Measurements from ENCODE around the gene CNTNAP5. TPM values are rescaled to one million over a fixed set of nuclear protein-coding genes. Genes with fewer than 3 reads are reported as not detected.

Gene CNTNAP5
- polyA plus RNA-seq, 1 donor, result 2.2 TPM

DNA sequence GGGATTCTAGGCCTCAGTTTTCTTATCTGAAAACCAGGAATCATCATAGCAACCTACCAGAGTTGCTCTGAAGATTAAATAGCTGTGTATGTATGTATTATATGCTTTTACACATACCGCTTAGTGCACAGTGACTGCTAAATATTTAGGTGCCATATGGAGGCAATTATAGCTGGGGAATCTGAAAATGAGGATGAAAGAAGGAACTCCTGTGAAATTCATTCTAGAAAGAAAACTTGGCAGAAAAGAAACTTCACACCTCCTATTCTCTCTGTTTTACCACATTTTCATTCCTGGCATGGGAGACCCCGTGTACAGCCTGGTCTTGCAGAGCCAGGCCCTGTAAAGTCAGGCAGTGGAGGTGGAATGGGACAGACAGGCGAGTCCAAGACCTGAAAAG is 862.4 kb downstream of the CNTNAP5 start:
- H3K4me3 ChIP-seq (ENCODE audit: low read length), result no peak overlapping the region
- WGBS (ENCODE audit: insufficient coverage, low lambda C conversion rate), result no CpG with 5 or more reads among the region's 3 CpGs
- no peaks in the 10 kb centered on the region for H3K36me3 ChIP-seq (ENCODE audit: control insufficient read depth, insufficient read depth, low read length)
- no peak for DNase-seq
- H3K27me3 ChIP-seq (ENCODE audit: control insufficient read depth, insufficient read depth, low read length), result no peaks in the 10 kb centered on the region
- H3K27ac ChIP-seq (ENCODE audit: low read length), result no peak overlapping the region
- no peaks in the 10 kb centered on the region for H3K4me1 ChIP-seq (ENCODE audit: control insufficient read depth, insufficient read depth, low read length)
- no peaks in the 10 kb centered on the region for H3K9me3 ChIP-seq (ENCODE audit: control insufficient read depth, low read depth, low read length)

DNA sequence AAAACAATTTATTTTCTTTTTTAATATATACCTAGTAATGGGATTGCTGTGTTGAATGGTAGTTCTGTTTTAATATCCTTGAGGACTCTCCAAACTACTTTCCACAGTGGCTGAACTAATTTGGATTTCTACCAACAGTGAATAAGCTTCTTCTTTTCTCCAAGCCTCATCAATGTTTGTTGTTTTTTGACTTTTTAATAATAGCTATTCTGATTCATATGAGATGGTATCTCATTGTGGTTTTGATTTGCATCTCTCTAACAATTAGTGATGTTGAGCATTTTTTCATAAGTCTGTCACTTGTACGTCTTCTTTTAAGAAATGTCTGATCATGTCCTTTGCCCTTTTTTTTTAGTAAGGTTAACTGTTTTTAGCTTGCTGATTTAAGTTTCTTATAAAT is 863.3 kb downstream of the CNTNAP5 start:
- Histone ChIP-seq H3K4me1 (ENCODE audit: control insufficient read depth, insufficient read depth, low read length) (no peaks in the 10 kb centered on the region), H3K36me3 (ENCODE audit: control insufficient read depth, insufficient read depth, low read length) (no peaks in the 10 kb centered on the region), H3K27ac (ENCODE audit: low read length) (no peak overlapping the region), H3K4me3 (ENCODE audit: low read length) (no peak overlapping the region), H3K9me3 (ENCODE audit: control insufficient read depth, low read depth, low read length) (no peaks in the 10 kb centered on the region), H3K27me3 (ENCODE audit: control insufficient read depth, insufficient read depth, low read length) (no peaks in the 10 kb centered on the region)
- DNase-seq, result no peak
- WGBS (ENCODE audit: insufficient coverage, low lambda C conversion rate), result no CpG with 5 or more reads among the region's 1 CpG

DNA sequence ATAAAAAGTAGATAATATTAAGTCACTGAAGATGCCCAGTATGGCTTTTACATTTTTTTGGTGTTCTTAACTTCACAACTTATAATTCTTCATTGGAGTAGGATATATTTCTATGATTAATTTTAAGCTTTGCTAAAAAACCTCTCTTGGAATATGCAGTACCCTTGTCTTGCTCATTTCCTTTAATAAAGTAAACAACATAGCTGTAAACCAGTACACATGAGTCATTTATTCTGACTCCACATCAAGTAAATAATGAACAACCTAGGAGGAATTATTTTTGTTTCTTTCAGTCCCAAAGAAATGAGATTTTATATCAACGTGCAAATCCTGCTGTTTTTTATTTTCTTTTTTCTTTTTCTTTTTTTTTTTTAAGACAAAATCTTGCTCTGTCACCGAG is 869.1 kb downstream of the CNTNAP5 start:
- DNase-seq, result no peak
- Histone ChIP-seq H3K4me1 (ENCODE audit: control insufficient read depth, insufficient read depth, low read length) (no peaks in the 10 kb centered on the region), H3K4me3 (ENCODE audit: low read length) (no peak overlapping the region), H3K9me3 (ENCODE audit: control insufficient read depth, low read depth, low read length) (no peaks in the 10 kb centered on the region), H3K27me3 (ENCODE audit: control insufficient read depth, insufficient read depth, low read length) (no peaks in the 10 kb centered on the region), H3K27ac (ENCODE audit: low read length) (no peak overlapping the region), H3K36me3 (ENCODE audit: control insufficient read depth, insufficient read depth, low read length) (no peaks in the 10 kb centered on the region)
- no CpG with 5 or more reads among the region's 2 CpGs for WGBS (ENCODE audit: insufficient coverage, low lambda C conversion rate)

DNA sequence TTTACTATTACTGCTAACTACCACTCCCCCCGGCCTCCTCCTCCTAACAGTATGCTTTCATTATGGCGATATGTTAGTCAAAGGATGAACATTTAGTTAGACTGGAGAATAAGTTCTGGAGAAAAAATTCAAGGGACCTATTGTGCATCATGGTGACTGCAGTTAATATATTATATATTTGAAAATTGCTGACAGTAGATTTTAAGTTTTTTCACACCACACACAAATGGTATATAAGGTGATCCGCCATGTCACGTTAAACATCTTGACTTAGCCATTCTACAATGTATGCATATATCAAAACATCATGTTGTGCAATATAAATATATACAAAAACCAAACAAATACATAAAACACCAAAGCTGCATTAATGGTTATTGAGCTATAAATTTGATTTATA is 873.7 kb downstream of the CNTNAP5 start:
- no peaks in the 10 kb centered on the region for H3K36me3 ChIP-seq (ENCODE audit: control insufficient read depth, insufficient read depth, low read length)
- WGBS (ENCODE audit: insufficient coverage, low lambda C conversion rate), result 100% methylated on average over 3 of the region's 4 CpGs
- no peaks in the 10 kb centered on the region for H3K27me3 ChIP-seq (ENCODE audit: control insufficient read depth, insufficient read depth, low read length)
- H3K4me1 ChIP-seq (ENCODE audit: control insufficient read depth, insufficient read depth, low read length), result no peaks in the 10 kb centered on the region
- H3K9me3 ChIP-seq (ENCODE audit: control insufficient read depth, low read depth, low read length), result no peaks in the 10 kb centered on the region
- H3K4me3 ChIP-seq (ENCODE audit: low read length), result no peak overlapping the region
- no peak overlapping the region for H3K27ac ChIP-seq (ENCODE audit: low read length)
- no peak for DNase-seq

DNA sequence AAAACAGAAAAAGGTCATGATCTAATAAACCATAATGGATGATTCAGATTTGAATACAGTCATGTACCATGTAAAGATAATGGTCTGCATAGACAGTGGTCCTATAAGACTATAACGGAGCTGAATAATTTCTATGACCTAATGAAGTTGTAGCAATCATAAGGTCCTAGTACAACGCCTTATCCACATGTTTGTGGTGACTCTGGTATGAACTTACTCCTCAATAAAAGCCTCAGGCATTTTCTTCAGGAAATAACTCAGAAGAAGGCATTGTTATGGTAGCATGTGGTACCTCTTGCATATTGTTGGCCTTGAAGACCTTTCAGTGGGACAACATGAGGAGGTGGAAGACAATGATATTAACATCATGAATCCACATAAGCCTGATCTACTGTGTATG is 883.3 kb downstream of the CNTNAP5 start:
- Histone ChIP-seq H3K27me3 (ENCODE audit: control insufficient read depth, insufficient read depth, low read length) (no peaks in the 10 kb centered on the region), H3K4me3 (ENCODE audit: low read length) (no peak overlapping the region), H3K27ac (ENCODE audit: low read length) (no peak overlapping the region), H3K9me3 (ENCODE audit: control insufficient read depth, low read depth, low read length) (no peaks in the 10 kb centered on the region), H3K4me1 (ENCODE audit: control insufficient read depth, insufficient read depth, low read length) (no peaks in the 10 kb centered on the region), H3K36me3 (ENCODE audit: control insufficient read depth, insufficient read depth, low read length) (no peaks in the 10 kb centered on the region)
- no CpG with 5 or more reads among the region's 2 CpGs for WGBS (ENCODE audit: insufficient coverage, low lambda C conversion rate)
- no peak for DNase-seq

DNA sequence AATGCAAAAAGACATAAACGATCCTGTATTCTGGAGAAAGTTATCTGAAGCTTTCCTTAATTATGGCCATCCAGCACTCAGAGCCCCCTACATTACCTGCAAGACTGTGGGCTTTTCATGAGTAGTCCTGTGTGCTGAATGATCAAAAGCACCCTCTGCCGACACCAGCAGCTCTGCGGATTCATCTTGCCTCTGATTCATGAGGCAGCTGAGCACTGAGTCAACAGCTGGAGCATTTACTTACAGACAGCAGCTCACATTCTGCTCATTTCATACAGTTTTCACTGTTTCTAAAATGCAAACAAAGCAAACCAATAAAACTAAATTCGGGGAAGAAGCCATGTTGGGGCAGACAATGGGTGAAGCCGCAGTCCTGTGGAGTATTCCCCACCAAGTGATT is 886.5 kb downstream of the CNTNAP5 start:
- Histone ChIP-seq H3K9me3 (ENCODE audit: control insufficient read depth, low read depth, low read length) (no peaks in the 10 kb centered on the region), H3K4me3 (ENCODE audit: low read length) (no peak overlapping the region), H3K4me1 (ENCODE audit: control insufficient read depth, insufficient read depth, low read length) (no peaks in the 10 kb centered on the region), H3K27me3 (ENCODE audit: control insufficient read depth, insufficient read depth, low read length) (peaks cover 3% of the 10 kb centered on the region), H3K36me3 (ENCODE audit: control insufficient read depth, insufficient read depth, low read length) (no peaks in the 10 kb centered on the region), H3K27ac (ENCODE audit: low read length) (no peak overlapping the region)
- DNase-seq, result no peak
- no CpG with 5 or more reads among the region's 5 CpGs for WGBS (ENCODE audit: insufficient coverage, low lambda C conversion rate)

DNA sequence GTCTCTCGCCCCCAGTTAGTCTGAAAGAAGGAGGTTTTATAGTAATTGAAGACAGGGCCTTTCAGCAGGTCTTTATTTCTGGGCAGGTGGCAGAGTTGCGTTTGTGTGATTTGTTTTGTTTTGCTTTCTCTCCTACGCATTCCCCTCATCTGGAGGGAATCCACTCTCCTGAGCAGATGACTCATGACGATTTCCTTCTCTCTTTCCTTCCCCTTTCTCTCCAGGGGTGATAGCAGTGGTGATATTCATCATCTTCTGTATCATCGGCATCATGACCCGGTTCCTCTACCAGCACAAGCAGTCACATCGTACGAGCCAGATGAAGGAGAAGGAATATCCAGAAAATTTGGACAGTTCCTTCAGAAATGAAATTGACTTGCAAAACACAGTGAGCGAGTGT is 888.8 kb downstream of the CNTNAP5 start:
- H3K27me3 ChIP-seq (ENCODE audit: control insufficient read depth, insufficient read depth, low read length), result peaks cover 3% of the 10 kb centered on the region
- no peak overlapping the region for H3K4me3 ChIP-seq (ENCODE audit: low read length)
- DNase-seq, result no peak
- no peaks in the 10 kb centered on the region for H3K9me3 ChIP-seq (ENCODE audit: control insufficient read depth, low read depth, low read length)
- no peak overlapping the region for H3K27ac ChIP-seq (ENCODE audit: low read length)
- 80% methylated on average over 1 of the region's 9 CpGs for WGBS (ENCODE audit: insufficient coverage, low lambda C conversion rate)
- H3K36me3 ChIP-seq (ENCODE audit: control insufficient read depth, insufficient read depth, low read length), result no peaks in the 10 kb centered on the region
- H3K4me1 ChIP-seq (ENCODE audit: control insufficient read depth, insufficient read depth, low read length), result no peaks in the 10 kb centered on the region

DNA sequence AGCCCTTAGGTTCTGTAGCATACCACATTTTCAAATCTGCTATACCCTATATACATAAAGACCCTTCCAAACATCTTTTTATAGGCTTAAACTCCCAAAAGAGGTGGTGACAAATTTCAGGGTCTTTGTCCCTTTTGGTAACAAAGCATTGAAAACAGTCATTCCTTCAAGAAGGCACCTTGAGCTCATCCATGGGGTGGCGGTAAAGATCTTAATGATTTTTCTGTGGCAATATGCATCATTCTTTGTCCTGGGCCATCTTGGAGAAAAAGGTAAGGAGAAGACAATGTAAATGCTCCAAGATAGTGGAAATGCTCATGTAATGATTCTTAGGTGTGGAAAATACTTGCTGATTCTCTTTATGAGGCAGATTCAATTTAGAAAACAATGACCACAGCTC is 890.5 kb downstream of the CNTNAP5 start:
- Histone ChIP-seq H3K27me3 (ENCODE audit: control insufficient read depth, insufficient read depth, low read length) (peaks cover 3% of the 10 kb centered on the region), H3K27ac (ENCODE audit: low read length) (no peak overlapping the region), H3K4me3 (ENCODE audit: low read length) (no peak overlapping the region), H3K36me3 (ENCODE audit: control insufficient read depth, insufficient read depth, low read length) (no peaks in the 10 kb centered on the region), H3K9me3 (ENCODE audit: control insufficient read depth, low read depth, low read length) (no peaks in the 10 kb centered on the region), H3K4me1 (ENCODE audit: control insufficient read depth, insufficient read depth, low read length) (no peaks in the 10 kb centered on the region)
- no CpG with 5 or more reads among the region's 1 CpG for WGBS (ENCODE audit: insufficient coverage, low lambda C conversion rate)
- no peak for DNase-seq

DNA sequence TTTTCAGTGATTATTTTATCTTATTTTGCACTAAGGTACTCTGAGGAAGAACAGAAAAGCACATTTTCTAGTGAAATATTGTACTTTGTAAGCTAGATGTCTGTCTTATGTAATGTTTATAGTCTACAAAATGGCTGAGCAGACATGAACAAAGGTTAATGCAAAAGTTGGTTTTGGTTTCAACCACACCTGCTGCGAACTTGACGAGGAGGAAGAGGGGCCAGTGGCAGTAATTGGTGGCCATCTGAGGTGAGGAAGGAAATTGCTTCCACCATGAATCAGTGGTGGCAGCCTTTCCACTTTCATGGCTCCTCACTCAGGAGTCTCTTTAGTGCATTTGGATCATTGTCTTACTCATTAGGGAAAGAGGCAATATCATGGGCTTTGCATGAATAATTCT is 894.2 kb downstream of the CNTNAP5 start:
- DNase-seq, result no peak
- Histone ChIP-seq H3K27ac (ENCODE audit: low read length) (no peak overlapping the region), H3K36me3 (ENCODE audit: control insufficient read depth, insufficient read depth, low read length) (no peaks in the 10 kb centered on the region), H3K9me3 (ENCODE audit: control insufficient read depth, low read depth, low read length) (no peaks in the 10 kb centered on the region), H3K4me1 (ENCODE audit: control insufficient read depth, insufficient read depth, low read length) (no peaks in the 10 kb centered on the region), H3K4me3 (ENCODE audit: low read length) (no peak overlapping the region), H3K27me3 (ENCODE audit: control insufficient read depth, insufficient read depth, low read length) (peaks cover 3% of the 10 kb centered on the region)
- WGBS (ENCODE audit: insufficient coverage, low lambda C conversion rate), result no CpG with 5 or more reads among the region's 2 CpGs

DNA sequence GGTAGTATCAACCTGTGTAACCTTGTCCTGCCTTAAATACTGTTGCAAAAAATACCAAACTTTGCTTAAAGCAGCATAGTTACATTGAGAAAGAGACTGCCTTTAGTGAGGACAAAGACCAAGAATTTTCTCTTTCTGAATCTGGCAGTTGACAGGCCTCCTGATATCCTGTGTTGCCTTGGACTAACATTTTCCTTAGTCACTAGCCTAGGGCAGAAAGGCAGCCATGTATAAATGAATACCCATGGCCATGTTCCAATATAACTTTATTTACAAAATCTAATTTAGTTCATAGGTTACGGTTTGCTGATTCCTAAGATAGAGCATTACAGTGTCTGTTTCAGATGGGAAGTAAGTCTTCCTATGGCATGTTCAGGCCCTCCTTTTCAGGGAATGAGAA is 895.4 kb downstream of the CNTNAP5 start:
- WGBS (ENCODE audit: insufficient coverage, low lambda C conversion rate), result no CpG with 5 or more reads among the region's 1 CpG

DNA sequence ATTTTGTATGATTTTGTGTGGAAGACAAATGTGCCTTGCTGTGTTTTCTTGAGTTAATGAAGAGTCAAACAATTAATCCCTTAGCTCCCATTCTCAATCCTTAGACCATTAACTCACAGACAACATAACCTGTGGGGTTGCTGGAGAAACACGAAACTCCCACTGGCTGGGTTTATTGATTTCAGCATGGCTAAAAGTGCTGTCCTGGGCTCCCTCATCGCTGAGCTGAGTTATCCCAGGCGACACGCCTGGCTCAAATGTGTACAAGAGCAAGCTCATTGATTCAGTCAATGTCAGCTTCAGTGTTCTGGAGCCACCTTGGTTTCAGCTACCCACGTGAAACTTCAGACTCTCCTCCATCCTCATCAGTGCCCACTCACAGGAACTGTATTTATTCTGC is 896.1 kb downstream of the CNTNAP5 start:
- Histone ChIP-seq H3K9me3 (ENCODE audit: control insufficient read depth, low read depth, low read length) (no peaks in the 10 kb centered on the region), H3K4me1 (ENCODE audit: control insufficient read depth, insufficient read depth, low read length) (no peaks in the 10 kb centered on the region), H3K27ac (ENCODE audit: low read length) (no peak overlapping the region), H3K36me3 (ENCODE audit: control insufficient read depth, insufficient read depth, low read length) (no peaks in the 10 kb centered on the region), H3K4me3 (ENCODE audit: low read length) (no peak overlapping the region), H3K27me3 (ENCODE audit: control insufficient read depth, insufficient read depth, low read length) (no peaks in the 10 kb centered on the region)
- no peak for DNase-seq
- WGBS (ENCODE audit: insufficient coverage, low lambda C conversion rate), result no CpG with 5 or more reads among the region's 5 CpGs

More for the DNA sequence above, 895.4 kb downstream of the CNTNAP5 start:
- no peak overlapping the region for H3K27ac ChIP-seq (ENCODE audit: low read length)
- H3K9me3 ChIP-seq (ENCODE audit: control insufficient read depth, low read depth, low read length), result no peaks in the 10 kb centered on the region
- H3K4me1 ChIP-seq (ENCODE audit: control insufficient read depth, insufficient read depth, low read length), result no peaks in the 10 kb centered on the region
- no peak overlapping the region for H3K4me3 ChIP-seq (ENCODE audit: low read length)
- DNase-seq, result no peak
- H3K27me3 ChIP-seq (ENCODE audit: control insufficient read depth, insufficient read depth, low read length), result no peaks in the 10 kb centered on the region
- no peaks in the 10 kb centered on the region for H3K36me3 ChIP-seq (ENCODE audit: control insufficient read depth, insufficient read depth, low read length)
